Measurements from ENCODE around the gene C1orf141. TPM values are rescaled to one million over a fixed set of nuclear protein-coding genes. Genes with fewer than 3 reads are reported as not detected.
"Not testable (repeated sequence)": the region's sequence is repeated elsewhere in the genome, so short reads cannot be mapped to it uniquely, and the experiment has no call there.

Gene C1orf141
- total RNA-seq, 4 donors from 2014 or later, result not detected

- no peak for TF ChIP-seq POLR2A (IDR thresholded peaks at IDR 0.05)
- TF ChIP-seq CTCF (IDR thresholded peaks at IDR 0.05), result no peak
- no peaks in the 10 kb centered on the region for H3K27me3 ChIP-seq
- no peaks in the 10 kb centered on the region for H3K9me3 ChIP-seq
- H3K27ac ChIP-seq, result no peak overlapping the region
- H3K4me3 ChIP-seq, result no peak overlapping the region
- H3K4me1 ChIP-seq, result no peaks in the 10 kb centered on the region
- no peak for DNase-seq
- H3K36me3 ChIP-seq, result no peaks in the 10 kb centered on the region
Measured at GRCh38 chr1:67085326-67085725, 49.4 kb downstream of the C1orf141 start.

GRCh38 chr1:67084765-67085318, 49.9 kb downstream of the C1orf141 start:
- TF ChIP-seq POLR2A (IDR thresholded peaks at IDR 0.05), result no peak
- no peak for TF ChIP-seq CTCF (IDR thresholded peaks at IDR 0.05)
- H3K9me3 ChIP-seq, result no peaks in the 10 kb centered on the region
- no peaks in the 10 kb centered on the region for H3K36me3 ChIP-seq
- no peak for DNase-seq
- no peaks in the 10 kb centered on the region for H3K4me1 ChIP-seq
- H3K27ac ChIP-seq, result no peak overlapping the region
- no peak overlapping the region for H3K4me3 ChIP-seq
- H3K27me3 ChIP-seq, result no peaks in the 10 kb centered on the region

GRCh38 chr1:67078291-67078690, 56.5 kb downstream of the C1orf141 start:
- no peak for DNase-seq
- no peak overlapping the region for H3K27ac ChIP-seq
- no peaks in the 10 kb centered on the region for H3K4me1 ChIP-seq
- H3K36me3 ChIP-seq, result no peaks in the 10 kb centered on the region
- TF ChIP-seq POLR2A (IDR thresholded peaks at IDR 0.05) (no peak), CTCF (IDR thresholded peaks at IDR 0.05) (no peak)
- no peaks in the 10 kb centered on the region for H3K9me3 ChIP-seq
- no peak overlapping the region for H3K4me3 ChIP-seq
- H3K27me3 ChIP-seq, result no peaks in the 10 kb centered on the region

- H3K4me1 ChIP-seq, result no peaks in the 10 kb centered on the region
- TF ChIP-seq POLR2A (IDR thresholded peaks at IDR 0.05), result no peak
- TF ChIP-seq CTCF (IDR thresholded peaks at IDR 0.05), result no peak
- no peaks in the 10 kb centered on the region for H3K36me3 ChIP-seq
- peaks cover 0 to 2% (median 0%) of the 10 kb centered on the region in 4 donors for H3K9me3 ChIP-seq
- no peaks in the 10 kb centered on the region for H3K27me3 ChIP-seq
- H3K4me3 ChIP-seq, result no peak overlapping the region
- DNase-seq, result no peak
- H3K27ac ChIP-seq, result no peak overlapping the region
Measured at GRCh38 chr1:67077593-67077992, 57.2 kb downstream of the C1orf141 start.

GRCh38 chr1:67072749-67073148, 62.0 kb downstream of the C1orf141 start:
- DNase-seq, result no peak
- no peaks in the 10 kb centered on the region for H3K36me3 ChIP-seq
- H3K27ac ChIP-seq, result no peak overlapping the region
- no peak for TF ChIP-seq CTCF (IDR thresholded peaks at IDR 0.05)
- no peak overlapping the region for H3K4me3 ChIP-seq
- H3K27me3 ChIP-seq, result no peaks in the 10 kb centered on the region
- H3K4me1 ChIP-seq, result no peaks in the 10 kb centered on the region
- H3K9me3 ChIP-seq, result peaks cover 0 to 9% (median 1%) of the 10 kb centered on the region in 4 donors

- H3K4me1 ChIP-seq, H3K4me3 ChIP-seq, H3K36me3 ChIP-seq, H3K27me3 ChIP-seq, H3K27ac ChIP-seq, DNase-seq: not testable (repeated sequence)
- peaks cover 0 to 14% (median 4%) of the 10 kb centered on the region in 4 donors for H3K9me3 ChIP-seq
Measured at GRCh38 chr1:67067655-67068054, 67.1 kb downstream of the C1orf141 start.
